Lower leg skin (tissue), 4 donors: ENCODE results near the gene FILIP1. TPM values are rescaled to one million over a fixed set of nuclear protein-coding genes. Genes with fewer than 3 reads are reported as not detected.

Experiments
- DNase-seq, 2 donors: peaks; one replicate each; pipeline ENCODE4 v3.0.0-alpha.2; 2019; ENCODE audit warnings: low spot score in 2 of 2
- H3K4me3 ChIP-seq: fragments of 200-600 bp; sonication (generic); 2 replicates; pipeline ENCODE4 v1.5.1; 2017; ENCODE audit warnings: mild to moderate bottlenecking, low read depth; ENCODE audit not compliant: poor library complexity, severe bottlenecking
- POLR2A ChIP-seq, 2 donors: fragments of 450-650 bp; IDR thresholded peaks; one replicate each; pipeline ENCODE4 v1.6.1; 2016 to 2017; ENCODE audit warnings: antibody characterized with exemption in 2 of 2, mild to moderate bottlenecking in 1 of 2, moderate library complexity in 1 of 2
- WGBS, 2 donors: methylation state at CpG; one replicate each; pipeline ENCODE4 v1.1.5; 2018; 5-methylcytosine and 5-hydroxymethylcytosine counted together
- intact Hi-C: fragments of 100-400 bp; cut with DNase I; formaldehyde crosslinking; loops from one replicate; pipeline ENCODE4 v1.15.0; 2023; ENCODE audit warnings: low total_unique reads
- total RNA-seq, 4 donors: library from RNA; depleted of rRNA; stranded (reverse); fragments of >200 nt; gene quantifications; one replicate each; pipeline ENCODE4 v1.1.0, GENCODE V29; 2016
- TF ChIP-seq, protein P1 (sequence below), 3 donors: fragments of 450-650 bp; IDR thresholded peaks; one replicate each; pipeline ENCODE4 v1.5.1; 2016; ENCODE audit warnings: antibody characterized with exemption in 3 of 3, mild to moderate bottlenecking in 3 of 3, moderate library complexity in 2 of 3

Gene FILIP1
- total RNA-seq, 4 donors from 2014 or later: 0.38 to 1.6 (median 0.92) TPM

DNA sequence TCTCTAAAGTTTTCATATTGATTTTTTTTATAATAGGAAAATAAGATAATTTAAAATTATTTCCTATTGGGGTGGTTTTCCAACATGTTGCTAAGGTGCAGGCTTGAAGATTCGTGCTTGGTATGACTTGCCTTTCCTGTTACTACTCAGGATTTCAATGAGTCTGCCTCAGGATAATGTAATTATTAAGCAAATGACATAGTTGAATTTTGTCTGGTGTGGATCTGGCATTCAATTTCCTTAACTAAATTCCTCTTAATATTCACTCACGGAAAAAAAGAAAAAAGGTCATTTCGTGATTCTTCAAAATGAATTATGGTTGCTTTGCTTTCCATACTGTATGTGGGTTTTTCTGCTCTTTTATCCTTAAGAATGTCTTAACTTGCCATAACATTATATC lies 9.3 kb upstream of the FILIP1 start:
- DNase-seq: no peak
- intact Hi-C loops: no loop called here
- TF ChIP-seq POLR2A (IDR thresholded peaks at IDR 0.05): no peak
- TF ChIP-seq, protein P1, sequence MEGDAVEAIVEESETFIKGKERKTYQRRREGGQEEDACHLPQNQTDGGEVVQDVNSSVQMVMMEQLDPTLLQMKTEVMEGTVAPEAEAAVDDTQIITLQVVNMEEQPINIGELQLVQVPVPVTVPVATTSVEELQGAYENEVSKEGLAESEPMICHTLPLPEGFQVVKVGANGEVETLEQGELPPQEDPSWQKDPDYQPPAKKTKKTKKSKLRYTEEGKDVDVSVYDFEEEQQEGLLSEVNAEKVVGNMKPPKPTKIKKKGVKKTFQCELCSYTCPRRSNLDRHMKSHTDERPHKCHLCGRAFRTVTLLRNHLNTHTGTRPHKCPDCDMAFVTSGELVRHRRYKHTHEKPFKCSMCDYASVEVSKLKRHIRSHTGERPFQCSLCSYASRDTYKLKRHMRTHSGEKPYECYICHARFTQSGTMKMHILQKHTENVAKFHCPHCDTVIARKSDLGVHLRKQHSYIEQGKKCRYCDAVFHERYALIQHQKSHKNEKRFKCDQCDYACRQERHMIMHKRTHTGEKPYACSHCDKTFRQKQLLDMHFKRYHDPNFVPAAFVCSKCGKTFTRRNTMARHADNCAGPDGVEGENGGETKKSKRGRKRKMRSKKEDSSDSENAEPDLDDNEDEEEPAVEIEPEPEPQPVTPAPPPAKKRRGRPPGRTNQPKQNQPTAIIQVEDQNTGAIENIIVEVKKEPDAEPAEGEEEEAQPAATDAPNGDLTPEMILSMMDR (IDR thresholded peaks at IDR 0.05): no peak
- 53 to 54% methylated on average over 3 of the region's 3 CpGs for WGBS, 2 donors
- H3K4me3 ChIP-seq: no peak overlapping the region

DNA sequence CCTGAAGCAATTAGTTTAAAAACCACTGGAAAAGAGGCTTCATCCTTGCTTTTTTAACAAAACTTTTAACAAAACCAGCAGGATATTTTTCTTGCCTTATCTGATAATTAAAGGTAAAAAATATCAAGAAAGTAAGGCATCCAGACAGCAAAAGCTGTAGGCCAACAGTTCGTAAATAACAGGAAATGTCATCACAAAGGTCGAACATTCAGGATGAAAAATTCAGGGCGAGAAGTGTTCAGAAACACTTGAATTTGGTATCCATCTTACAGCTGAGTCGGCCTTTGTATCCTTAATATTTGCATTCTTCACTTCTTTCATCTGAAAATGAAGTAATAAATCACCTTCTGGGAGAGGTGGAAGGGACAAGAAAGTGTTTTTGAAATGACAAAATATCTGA lies 8.2 kb upstream of the FILIP1 start:
- TF ChIP-seq POLR2A (IDR thresholded peaks at IDR 0.05): no peak
- TF ChIP-seq, protein P1 (IDR thresholded peaks at IDR 0.05): no peak
- intact Hi-C loops: no loop called here

DNA sequence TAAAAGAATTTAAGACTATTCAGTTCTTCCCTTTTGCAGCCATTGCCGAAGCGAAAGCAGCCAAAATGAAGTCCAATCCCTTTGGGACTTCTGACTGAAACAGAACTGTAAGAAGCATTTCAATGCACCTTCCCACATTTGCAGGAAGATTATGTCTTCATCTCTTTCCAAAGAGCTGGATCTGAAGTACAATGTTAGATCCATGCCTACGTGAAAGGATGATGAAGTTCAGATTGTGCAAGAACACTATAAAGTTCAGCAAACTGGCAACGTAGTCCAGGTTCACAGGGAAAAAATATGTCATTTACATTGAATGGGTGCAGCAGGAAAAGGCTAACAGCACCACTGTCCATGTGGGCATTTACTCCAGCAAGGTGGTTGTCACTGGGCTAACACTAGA lies 6.0 kb upstream of the FILIP1 start:
- intact Hi-C loops: no loop called here
- H3K4me3 ChIP-seq: no peak overlapping the region
- no peak for TF ChIP-seq POLR2A (IDR thresholded peaks at IDR 0.05)
- TF ChIP-seq, protein P1 (IDR thresholded peaks at IDR 0.05): no peak
- WGBS, 2 donors: 75 to 79% methylated on average over 4 of the region's 4 CpGs
- no peak for DNase-seq

More for the DNA sequence above, 8.2 kb upstream of the FILIP1 start:
- 63 to 77% methylated on average over 4 of the region's 4 CpGs for WGBS, 2 donors
- DNase-seq: no peak
- no peak overlapping the region for H3K4me3 ChIP-seq

DNA sequence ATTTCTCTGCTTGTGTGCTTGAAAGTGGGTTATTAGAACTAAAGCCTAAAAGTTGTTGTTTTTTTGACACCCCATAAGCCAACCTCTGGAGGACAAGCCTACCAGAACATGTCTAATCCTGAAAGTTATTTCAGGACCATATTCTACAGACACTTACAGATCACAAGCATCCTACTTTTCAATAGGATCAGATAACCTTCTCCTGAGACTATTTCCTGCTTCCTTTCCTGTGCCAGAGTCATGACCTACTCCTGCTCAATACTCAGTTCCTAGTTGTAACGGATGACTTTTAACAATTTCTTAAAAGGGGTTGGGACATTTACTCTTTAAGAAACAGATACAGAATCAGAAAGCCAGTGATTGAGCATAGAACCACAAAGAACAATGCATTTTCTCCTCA lies 5.3 kb upstream of the FILIP1 start:
- no peak for DNase-seq
- intact Hi-C loops: no loop called here
- TF ChIP-seq, protein P1 (IDR thresholded peaks at IDR 0.05): no peak
- no peak for TF ChIP-seq POLR2A (IDR thresholded peaks at IDR 0.05)
- WGBS, 2 donors: 72 to 79% methylated on average over 1 of the region's 1 CpG
- H3K4me3 ChIP-seq: no peak overlapping the region

DNA sequence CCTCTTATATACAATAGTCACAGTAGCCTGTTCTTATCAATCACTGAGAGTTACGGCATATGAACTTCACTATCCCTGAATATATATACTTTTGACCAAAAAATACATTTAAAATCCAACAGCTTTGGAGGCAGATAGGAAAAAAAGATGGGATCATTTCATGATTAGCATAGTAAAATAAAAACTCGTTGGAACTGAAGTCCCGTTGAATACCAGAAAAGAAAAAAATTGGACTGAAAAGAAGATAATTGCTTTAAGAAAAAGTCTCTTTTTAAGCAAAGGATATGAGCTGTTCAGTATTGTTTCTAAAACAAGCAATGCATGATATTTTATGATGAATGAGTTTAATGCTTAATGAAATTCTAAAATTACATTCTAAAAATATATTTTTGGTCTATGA lies 4.4 kb upstream of the FILIP1 start:
- WGBS, 2 donors: 59 to 61% methylated on average over 3 of the region's 3 CpGs
- TF ChIP-seq, protein P1 (IDR thresholded peaks at IDR 0.05): no peak
- no peak for TF ChIP-seq POLR2A (IDR thresholded peaks at IDR 0.05)
- no peak for DNase-seq
- intact Hi-C loops: no loop called here
- H3K4me3 ChIP-seq: no peak overlapping the region

DNA sequence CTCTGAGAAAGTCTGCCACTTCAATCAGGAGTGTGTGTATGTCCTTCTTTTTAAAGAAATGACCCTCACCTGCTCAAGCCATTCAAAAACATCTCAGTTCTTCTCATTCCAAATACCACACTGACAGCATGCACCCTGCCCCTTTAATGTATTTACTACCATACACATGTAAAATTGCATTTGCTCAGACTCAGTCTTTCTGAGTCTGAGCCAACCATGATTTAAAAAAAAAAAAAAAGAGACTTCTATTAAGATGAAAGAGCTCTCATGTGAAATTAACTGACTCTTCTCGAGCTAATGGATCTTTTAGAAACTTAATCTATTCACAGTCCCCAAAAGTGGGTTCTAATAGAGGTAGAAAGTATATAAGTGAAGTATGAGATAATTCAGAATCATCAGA lies 1.4 kb upstream of the FILIP1 start:
- H3K4me3 ChIP-seq: no peak overlapping the region
- 59% methylated on average over 1 of the region's 1 CpG for WGBS, 2 donors
- TF ChIP-seq, protein P1 (IDR thresholded peaks at IDR 0.05): no peak
- no peak for TF ChIP-seq POLR2A (IDR thresholded peaks at IDR 0.05)
- intact Hi-C loops: no loop called here
- DNase-seq: no peak
